Upper lobe of right lung (tissue), 1 donor: ENCODE data around the gene DZANK1. TPM values are rescaled to one million over a fixed set of nuclear protein-coding genes. Genes with fewer than 3 reads are reported as not detected.

Source experiments
- ATAC-seq: fragments of 200-7000 bp; cut with Tn5 transposase; one replicate; pipeline ENCODE4 v1.9.1; 2020; ENCODE audit warnings: mild to moderate bottlenecking, moderate library complexity
- DNase-seq: peaks from one replicate; pipeline ENCODE4 v3.0.0-alpha.2; 2020
- H3K27ac ChIP-seq: fragments of 200-600 bp; one replicate; pipeline ENCODE4 v1.8.0; 2022
- H3K27me3 ChIP-seq: fragments of 200-600 bp; one replicate; pipeline ENCODE4 v1.8.0; 2022; ENCODE audit warnings: mild to moderate bottlenecking
- H3K36me3 ChIP-seq: fragments of 200-600 bp; one replicate; pipeline ENCODE4 v1.8.0; 2022
- H3K4me1 ChIP-seq: fragments of 200-600 bp; one replicate; pipeline ENCODE4 v1.8.0; 2022
- H3K4me3 ChIP-seq: fragments of 200-600 bp; one replicate; pipeline ENCODE4 v1.8.0; 2022; ENCODE audit warnings: mild to moderate bottlenecking
- H3K9me3 ChIP-seq: fragments of 200-600 bp; one replicate; pipeline ENCODE4 v1.8.0; 2022
- intact Hi-C: fragments of 100-400 bp; cut with DNase I; formaldehyde crosslinking; loops from one replicate; pipeline ENCODE4 v1.11.0; 2022
- total RNA-seq: library from RNA; stranded (reverse); fragmentation: NEBNext Ultra II Directional; extraction: Animal tissue kit (Norgen Biotek cat#: 25700); gene quantifications from one replicate; pipeline ENCODE4 v1.2.1, GENCODE V29; 2021
- TF ChIP-seq, protein P1 (sequence below): fragments of 200-600 bp; IDR thresholded peaks from one replicate; pipeline ENCODE4 v1.8.0; 2022; ENCODE audit warnings: antibody characterized with exemption
- donor health status: DM: no; HTN: yes; CAD: no; lungs with severe emphysema.

DZANK1 gene
- total RNA-seq, 1 donor from 2014 or later, result 2.7 TPM

DNA sequence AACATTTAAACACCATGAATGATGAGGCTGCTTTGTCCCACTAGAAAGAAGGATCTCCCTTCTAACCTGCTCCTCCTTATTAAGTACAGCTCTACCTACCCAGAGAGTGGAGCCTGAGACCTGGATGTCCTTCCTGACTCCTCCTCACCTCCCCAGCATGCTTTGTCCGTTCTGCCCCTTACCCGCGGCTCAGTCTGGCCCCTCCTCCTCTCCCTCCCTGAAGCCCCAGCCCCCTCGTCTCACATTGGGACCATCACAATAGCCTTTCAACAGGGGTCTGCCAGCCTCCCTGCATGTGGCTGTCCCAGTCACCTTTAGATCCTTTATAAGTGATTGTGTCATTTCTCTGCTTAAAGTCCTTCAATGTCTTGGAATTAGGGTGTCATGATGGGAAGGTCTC, 72.5 kb downstream of the DZANK1 start:
- ATAC-seq (no peak), DNase-seq (no peak)
- H3K27me3 ChIP-seq, result no peaks in the 10 kb centered on the region
- H3K4me1 ChIP-seq, result peaks cover 6% of the 10 kb centered on the region
- no peak overlapping the region for H3K27ac ChIP-seq
- no peaks in the 10 kb centered on the region for H3K9me3 ChIP-seq
- TF ChIP-seq, protein P1, sequence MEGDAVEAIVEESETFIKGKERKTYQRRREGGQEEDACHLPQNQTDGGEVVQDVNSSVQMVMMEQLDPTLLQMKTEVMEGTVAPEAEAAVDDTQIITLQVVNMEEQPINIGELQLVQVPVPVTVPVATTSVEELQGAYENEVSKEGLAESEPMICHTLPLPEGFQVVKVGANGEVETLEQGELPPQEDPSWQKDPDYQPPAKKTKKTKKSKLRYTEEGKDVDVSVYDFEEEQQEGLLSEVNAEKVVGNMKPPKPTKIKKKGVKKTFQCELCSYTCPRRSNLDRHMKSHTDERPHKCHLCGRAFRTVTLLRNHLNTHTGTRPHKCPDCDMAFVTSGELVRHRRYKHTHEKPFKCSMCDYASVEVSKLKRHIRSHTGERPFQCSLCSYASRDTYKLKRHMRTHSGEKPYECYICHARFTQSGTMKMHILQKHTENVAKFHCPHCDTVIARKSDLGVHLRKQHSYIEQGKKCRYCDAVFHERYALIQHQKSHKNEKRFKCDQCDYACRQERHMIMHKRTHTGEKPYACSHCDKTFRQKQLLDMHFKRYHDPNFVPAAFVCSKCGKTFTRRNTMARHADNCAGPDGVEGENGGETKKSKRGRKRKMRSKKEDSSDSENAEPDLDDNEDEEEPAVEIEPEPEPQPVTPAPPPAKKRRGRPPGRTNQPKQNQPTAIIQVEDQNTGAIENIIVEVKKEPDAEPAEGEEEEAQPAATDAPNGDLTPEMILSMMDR, result no peak
- H3K4me3 ChIP-seq, result no peak overlapping the region
- intact Hi-C loops, result no loop called here
- no peaks in the 10 kb centered on the region for H3K36me3 ChIP-seq

DNA sequence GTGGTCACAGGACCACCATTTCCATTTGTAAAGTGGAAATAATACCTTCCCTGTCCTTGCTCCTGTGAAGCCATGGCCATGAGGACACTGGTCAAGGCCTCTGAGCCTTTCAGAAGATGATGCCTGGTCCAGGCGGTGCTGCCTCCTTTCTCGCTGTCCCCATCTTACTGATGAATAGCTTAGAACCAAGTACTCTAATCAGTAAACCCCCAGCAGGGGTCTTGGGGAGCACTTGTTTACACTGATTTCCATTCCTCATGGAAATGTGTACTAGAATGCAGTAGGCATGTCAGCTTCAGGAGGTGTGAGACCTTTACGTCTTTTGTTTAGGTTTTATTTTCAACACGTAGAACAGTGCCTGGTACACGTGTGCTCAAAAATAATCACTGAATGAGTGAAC, 75.1 kb downstream of the DZANK1 start:
- no peak overlapping the region for H3K4me3 ChIP-seq
- H3K27ac ChIP-seq, result no peak overlapping the region
- ATAC-seq (no peak), DNase-seq (no peak)
- no peaks in the 10 kb centered on the region for H3K27me3 ChIP-seq
- H3K4me1 ChIP-seq, result no peaks in the 10 kb centered on the region
- H3K36me3 ChIP-seq, result no peaks in the 10 kb centered on the region
- TF ChIP-seq, protein P1, result no peak
- H3K9me3 ChIP-seq, result no peaks in the 10 kb centered on the region
- intact Hi-C loops, result no loop called here

DNA sequence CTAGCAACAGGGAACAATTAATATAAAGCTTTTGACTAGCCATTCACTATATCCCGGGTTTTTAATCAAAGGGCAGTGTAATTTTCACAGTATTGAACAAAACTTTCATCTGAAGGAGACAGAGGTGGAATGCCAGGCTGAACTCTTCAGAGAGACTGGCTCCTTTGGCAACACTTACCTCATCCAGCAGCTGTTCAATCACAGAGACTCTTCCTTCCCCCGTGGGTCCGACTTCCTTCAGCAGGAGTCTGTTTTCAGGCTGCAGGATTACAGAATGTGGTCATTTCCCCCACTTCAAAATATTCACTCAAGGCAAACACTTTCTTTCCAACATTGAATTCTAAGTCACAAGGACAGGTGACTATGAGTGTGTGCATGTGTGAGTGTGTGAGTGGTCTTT, 76.6 kb downstream of the DZANK1 start:
- DNase-seq (no peak), ATAC-seq (no peak)
- Histone ChIP-seq H3K27me3 (no peaks in the 10 kb centered on the region), H3K4me1 (no peaks in the 10 kb centered on the region), H3K27ac (no peak overlapping the region), H3K36me3 (no peaks in the 10 kb centered on the region), H3K9me3 (no peaks in the 10 kb centered on the region), H3K4me3 (no peak overlapping the region)
- intact Hi-C loops, result no loop called here
- TF ChIP-seq, protein P1, result no peak

DNA sequence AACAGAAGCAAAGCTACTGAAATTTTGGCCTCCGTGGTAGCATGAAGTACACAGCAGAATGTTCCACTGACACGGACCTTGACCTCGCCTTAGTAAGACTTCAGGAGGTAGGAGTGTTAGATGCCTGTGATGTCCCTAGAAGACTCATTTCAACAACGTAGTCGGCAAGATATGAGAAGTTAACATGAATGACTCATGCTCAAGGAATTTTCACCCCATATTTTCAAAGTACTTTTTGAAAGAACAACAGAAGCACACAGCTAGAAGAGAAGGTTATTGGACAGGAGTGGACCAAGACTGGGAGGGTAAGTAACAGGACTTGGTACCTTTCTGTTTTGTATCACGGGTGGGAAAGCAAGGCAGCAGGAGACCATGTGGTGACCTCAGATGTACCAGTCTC, 78.0 kb downstream of the DZANK1 start:
- Histone ChIP-seq H3K4me3 (no peak overlapping the region), H3K36me3 (no peaks in the 10 kb centered on the region), H3K4me1 (no peaks in the 10 kb centered on the region), H3K27me3 (no peaks in the 10 kb centered on the region), H3K9me3 (no peaks in the 10 kb centered on the region), H3K27ac (no peak overlapping the region)
- intact Hi-C loops, result no loop called here
- ATAC-seq (peak; percentile 45), DNase-seq (no peak)
- TF ChIP-seq, protein P1, result no peak

DNA sequence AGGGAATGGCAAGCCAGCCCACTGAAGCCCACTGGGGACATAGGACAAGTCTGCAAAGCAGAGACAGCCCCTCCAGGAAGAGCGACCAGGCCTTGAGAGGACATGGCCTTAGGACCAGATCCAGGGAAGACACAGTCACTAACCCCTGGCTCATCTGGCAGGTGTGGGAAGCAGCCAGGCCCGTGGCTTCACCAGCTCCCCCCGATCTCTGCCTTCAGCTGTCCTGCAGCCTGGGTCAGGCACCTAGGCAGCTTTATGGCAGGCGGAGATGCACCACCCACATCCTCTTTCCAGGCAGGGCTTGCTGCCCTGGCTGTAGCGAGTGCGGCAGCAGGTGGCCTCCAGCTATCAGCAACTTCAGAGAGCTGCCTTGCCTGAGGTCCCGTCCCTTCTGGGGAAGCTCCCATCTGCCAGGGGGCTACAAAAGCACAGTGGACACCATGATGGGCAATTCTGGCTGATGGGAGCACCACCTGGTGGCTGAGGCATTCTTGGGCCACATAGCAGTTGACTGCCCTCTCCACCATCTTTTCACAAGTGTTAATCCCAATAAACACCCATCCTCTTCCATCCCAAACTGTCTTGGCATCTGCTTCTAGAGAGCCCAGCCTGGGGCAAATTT, 85.8 kb downstream of the DZANK1 start:
- DNase-seq (no peak), ATAC-seq (no peak)
- intact Hi-C loops, result no loop called here
- TF ChIP-seq, protein P1, result no peak
- H3K36me3 ChIP-seq, result no peaks in the 10 kb centered on the region
- no peaks in the 10 kb centered on the region for H3K4me1 ChIP-seq
- no peaks in the 10 kb centered on the region for H3K9me3 ChIP-seq
- H3K4me3 ChIP-seq, result no peak overlapping the region
- H3K27me3 ChIP-seq, result no peaks in the 10 kb centered on the region
- H3K27ac ChIP-seq, result no peak overlapping the region
